ENCODE data around the gene AMELX. TPM values are rescaled to one million over a fixed set of nuclear protein-coding genes. Genes with fewer than 3 reads are reported as not detected.

The AMELX gene
- total RNA-seq, 2 donors from 2014 or later: not detected

- DNase-seq (ENCODE audit: low spot score): no peak
- TF ChIP-seq, protein P1, sequence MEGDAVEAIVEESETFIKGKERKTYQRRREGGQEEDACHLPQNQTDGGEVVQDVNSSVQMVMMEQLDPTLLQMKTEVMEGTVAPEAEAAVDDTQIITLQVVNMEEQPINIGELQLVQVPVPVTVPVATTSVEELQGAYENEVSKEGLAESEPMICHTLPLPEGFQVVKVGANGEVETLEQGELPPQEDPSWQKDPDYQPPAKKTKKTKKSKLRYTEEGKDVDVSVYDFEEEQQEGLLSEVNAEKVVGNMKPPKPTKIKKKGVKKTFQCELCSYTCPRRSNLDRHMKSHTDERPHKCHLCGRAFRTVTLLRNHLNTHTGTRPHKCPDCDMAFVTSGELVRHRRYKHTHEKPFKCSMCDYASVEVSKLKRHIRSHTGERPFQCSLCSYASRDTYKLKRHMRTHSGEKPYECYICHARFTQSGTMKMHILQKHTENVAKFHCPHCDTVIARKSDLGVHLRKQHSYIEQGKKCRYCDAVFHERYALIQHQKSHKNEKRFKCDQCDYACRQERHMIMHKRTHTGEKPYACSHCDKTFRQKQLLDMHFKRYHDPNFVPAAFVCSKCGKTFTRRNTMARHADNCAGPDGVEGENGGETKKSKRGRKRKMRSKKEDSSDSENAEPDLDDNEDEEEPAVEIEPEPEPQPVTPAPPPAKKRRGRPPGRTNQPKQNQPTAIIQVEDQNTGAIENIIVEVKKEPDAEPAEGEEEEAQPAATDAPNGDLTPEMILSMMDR (IDR thresholded peaks at IDR 0.05): no peak
- H3K4me1 ChIP-seq: no peaks in the 10 kb centered on the region
- no peak overlapping the region for H3K4me3 ChIP-seq
- no peaks in the 10 kb centered on the region for H3K9me3 ChIP-seq
- no peaks in the 10 kb centered on the region for H3K27me3 ChIP-seq
- no peaks in the 10 kb centered on the region for H3K36me3 ChIP-seq
- H3K27ac ChIP-seq: no peak overlapping the region
These were observed 23.2 kb upstream of the AMELX start for GRCh38 chrX:11269996-11270395.

- no peaks in the 10 kb centered on the region for H3K4me1 ChIP-seq
- TF ChIP-seq, protein P1 (IDR thresholded peaks at IDR 0.05): no peak
- no peaks in the 10 kb centered on the region for H3K36me3 ChIP-seq
- no peaks in the 10 kb centered on the region for H3K9me3 ChIP-seq
- H3K27me3 ChIP-seq: no peaks in the 10 kb centered on the region
- no peak overlapping the region for H3K4me3 ChIP-seq
- DNase-seq (ENCODE audit: low spot score): no peak
- no peak overlapping the region for H3K27ac ChIP-seq
These were observed 20.9 kb upstream of the AMELX start for GRCh38 chrX:11272290-11272689.

- Histone ChIP-seq H3K36me3 (no peaks in the 10 kb centered on the region), H3K9me3 (no peaks in the 10 kb centered on the region), H3K27me3 (no peaks in the 10 kb centered on the region), H3K27ac (no peak overlapping the region), H3K4me1 (no peaks in the 10 kb centered on the region), H3K4me3 (no peak overlapping the region)
- TF ChIP-seq, protein P1 (IDR thresholded peaks at IDR 0.05): no peak
- no peak for DNase-seq (ENCODE audit: low spot score)
These were observed 20.4 kb upstream of the AMELX start for GRCh38 chrX:11272863-11273262.

GRCh38 chrX:11273544-11273943 is 19.7 kb upstream of the AMELX start:
- TF ChIP-seq, protein P1 (IDR thresholded peaks at IDR 0.05): no peak
- Histone ChIP-seq H3K4me1 (no peaks in the 10 kb centered on the region), H3K27me3 (no peaks in the 10 kb centered on the region), H3K27ac (no peak overlapping the region), H3K9me3 (no peaks in the 10 kb centered on the region), H3K4me3 (no peak overlapping the region), H3K36me3 (no peaks in the 10 kb centered on the region)
- no peak for DNase-seq (ENCODE audit: low spot score)

DNA sequence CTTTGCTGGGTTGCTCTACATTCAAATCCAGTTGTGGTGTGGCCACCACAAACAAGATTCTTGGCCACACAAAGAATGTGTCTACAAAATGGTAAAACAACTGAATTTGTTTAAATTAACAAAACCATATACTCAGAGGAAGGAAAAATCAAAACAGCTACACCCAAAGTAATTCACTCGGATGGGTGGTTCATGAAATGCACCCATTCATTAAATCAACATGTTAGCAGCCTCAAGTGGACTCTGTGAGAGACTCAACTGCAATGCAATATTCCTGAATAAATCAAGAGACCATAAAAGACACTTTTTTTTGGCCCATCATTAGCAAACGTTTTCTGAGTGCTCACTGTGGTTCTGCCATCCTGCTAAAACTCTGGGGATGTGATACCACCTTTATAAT is 11.2 kb upstream of the AMELX start:
- no peaks in the 10 kb centered on the region for H3K4me1 ChIP-seq
- H3K27me3 ChIP-seq: no peaks in the 10 kb centered on the region
- no peak for DNase-seq (ENCODE audit: low spot score)
- no peaks in the 10 kb centered on the region for H3K9me3 ChIP-seq
- no peak overlapping the region for H3K27ac ChIP-seq
- no peak overlapping the region for H3K4me3 ChIP-seq
- TF ChIP-seq, protein P1 (IDR thresholded peaks at IDR 0.05): no peak
- H3K36me3 ChIP-seq: no peaks in the 10 kb centered on the region

DNA sequence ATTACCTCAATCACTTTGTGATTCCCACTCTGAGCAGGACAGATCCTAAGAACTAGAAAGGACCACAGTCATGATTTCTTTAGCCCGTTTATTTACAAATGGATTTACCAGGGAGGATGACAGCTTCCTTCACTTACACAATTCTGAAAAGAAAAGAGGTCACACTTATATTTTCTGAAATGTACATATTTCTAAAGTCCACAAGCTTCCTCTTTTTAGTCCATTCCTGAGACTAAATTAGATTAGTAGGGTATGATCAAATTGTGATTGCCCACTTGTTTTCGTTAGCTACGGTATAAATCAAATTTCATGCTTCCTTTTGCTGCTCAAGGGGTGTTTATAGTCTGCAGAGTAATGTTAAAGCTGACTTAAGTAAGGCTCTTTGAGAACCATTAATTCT is 7.6 kb upstream of the AMELX start:
- H3K27ac ChIP-seq: no peak overlapping the region
- DNase-seq (ENCODE audit: low spot score): no peak
- no peaks in the 10 kb centered on the region for H3K9me3 ChIP-seq
- H3K36me3 ChIP-seq: no peaks in the 10 kb centered on the region
- TF ChIP-seq, protein P1 (IDR thresholded peaks at IDR 0.05): no peak
- no peaks in the 10 kb centered on the region for H3K27me3 ChIP-seq
- no peak overlapping the region for H3K4me3 ChIP-seq
- H3K4me1 ChIP-seq: no peaks in the 10 kb centered on the region

Data from right atrium auricular region (tissue), 2 donors.